K562 (cell line): ENCODE data around the gene KCNK3. TPM values are rescaled to one million over a fixed set of nuclear protein-coding genes. Genes with fewer than 3 reads are reported as not detected.

Experiments used
- BHLHE40 ChIP-seq: IDR thresholded peaks from 2 replicates; pipeline ENCODE4 v1.6.1; 2011; ENCODE audit warnings: low read length, improper control_type of control experiment
- GATAD2A ChIP-seq: fragments of 450-650 bp; IDR thresholded peaks from 2 replicates; pipeline ENCODE4 v1.6.1; 2017
- RBBP5 ChIP-seq: fragments of 200-600 bp; sonication (generic); IDR thresholded peaks from 2 replicates; pipeline ENCODE4 v1.6.1; 2012; ENCODE audit warnings: borderline replicate concordance, mild to moderate bottlenecking, low read length, control low read depth, inconsistent platforms; ENCODE audit not compliant: insufficient read depth, poor library complexity, severe bottlenecking
- ZBTB9 ChIP-seq: fragments of 450-650 bp; formaldehyde crosslinking; IDR thresholded peaks from 2 replicates; pipeline ENCODE4 v1.4.0; 2020; ENCODE audit warnings: mild to moderate bottlenecking, moderate library complexity
- polyA plus RNA-seq, 8 experiments: library from polyadenylated mRNA; depleted of rRNA in 4 of 8; stranded (reverse) in 5 of 8; unstranded in 3 of 8; fragments of >200 nt; fragmentation: Nextera tagmentation in 2 of 8; fragmentation: Illumina TruSeq in 1 of 8; extraction: Ambion mirVana in 2 of 8; extraction: Trizol in 1 of 8; gene quantifications; 2 replicates each; pipeline versions ENCODE4 v1.2.1 to v1.2.3, GENCODE V29; 2011 to 2014; ENCODE audit warnings: inconsistent platforms in 1 of 8, missing spikeins in 1 of 8
- total RNA-seq, 7 experiments: library from RNA; depleted of rRNA in 6 of 7; stranded (reverse); fragments of >200 nt in 6 of 7; fragmentation: Illumina TruSeq in 2 of 7; extraction: Trizol in 2 of 7; gene quantifications; 2 replicates each; pipeline versions ENCODE4 v1.2.1 to v1.2.3, GENCODE V29; 2011 to 2021; ENCODE audit warnings: low replicate concordance in 1 of 7
- TF ChIP-seq, protein P1 (sequence below): sonication (generic); formaldehyde crosslinking; IDR thresholded peaks from 2 replicates; pipeline ENCODE4 v1.8.0; 2023; ENCODE audit warnings: mild to moderate bottlenecking, missing genetic modification reagents
- TF ChIP-seq, protein P2 (sequence below): fragments of 450-650 bp; IDR thresholded peaks from 2 replicates; pipeline ENCODE4 v1.6.1; 2016; ENCODE audit warnings: mild to moderate bottlenecking, moderate library complexity

The KCNK3 gene
- total and polyA plus RNA-seq, 9 of the 15 experiments (the other 6 are each of a cell fraction or from before 2014, with no cell fraction given) = 0.01 to 0.20 (median 0.07) TPM; not detected in 5

DNA sequence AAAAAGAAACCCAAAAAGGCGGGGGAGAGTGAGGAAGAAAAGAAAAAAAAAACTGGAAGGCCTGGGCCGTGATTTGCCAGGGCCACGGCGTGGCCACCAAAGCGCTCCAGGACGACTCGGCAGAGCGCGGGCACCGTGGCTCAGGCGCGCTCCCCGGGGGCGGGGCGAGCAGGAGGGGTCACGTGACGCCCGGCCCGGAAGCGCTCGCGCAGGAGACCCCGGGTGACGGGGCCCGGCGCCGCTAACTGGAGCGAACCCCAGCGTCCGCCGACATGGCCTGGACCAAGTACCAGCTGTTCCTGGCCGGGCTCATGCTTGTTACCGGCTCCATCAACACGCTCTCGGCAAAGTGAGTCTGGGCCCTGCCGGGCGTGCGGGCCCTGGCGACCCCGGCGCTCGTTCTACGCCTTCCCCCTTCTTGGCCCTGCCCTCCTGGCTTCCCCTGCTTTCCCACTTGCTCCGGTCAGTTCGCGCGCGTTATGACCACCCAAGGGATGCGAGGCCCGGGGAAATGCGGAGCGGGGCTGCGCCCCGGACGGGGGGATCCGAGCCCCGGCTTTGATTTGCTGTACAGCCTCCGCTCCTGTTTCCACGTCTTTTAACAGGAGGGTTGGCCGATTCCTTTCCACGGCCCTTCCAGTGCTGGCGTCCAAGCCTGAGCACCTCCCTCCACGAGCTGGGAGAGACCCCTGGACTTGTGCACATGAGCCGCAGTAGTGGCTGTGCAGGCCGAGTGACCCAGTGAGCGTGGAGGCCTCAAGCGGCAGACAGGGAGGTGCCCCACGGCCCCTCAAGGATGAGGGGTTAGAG, 71.8 kb downstream of the KCNK3 start, which contains the start of gene SLC35F6 (continued):
- TF ChIP-seq, protein P1, sequence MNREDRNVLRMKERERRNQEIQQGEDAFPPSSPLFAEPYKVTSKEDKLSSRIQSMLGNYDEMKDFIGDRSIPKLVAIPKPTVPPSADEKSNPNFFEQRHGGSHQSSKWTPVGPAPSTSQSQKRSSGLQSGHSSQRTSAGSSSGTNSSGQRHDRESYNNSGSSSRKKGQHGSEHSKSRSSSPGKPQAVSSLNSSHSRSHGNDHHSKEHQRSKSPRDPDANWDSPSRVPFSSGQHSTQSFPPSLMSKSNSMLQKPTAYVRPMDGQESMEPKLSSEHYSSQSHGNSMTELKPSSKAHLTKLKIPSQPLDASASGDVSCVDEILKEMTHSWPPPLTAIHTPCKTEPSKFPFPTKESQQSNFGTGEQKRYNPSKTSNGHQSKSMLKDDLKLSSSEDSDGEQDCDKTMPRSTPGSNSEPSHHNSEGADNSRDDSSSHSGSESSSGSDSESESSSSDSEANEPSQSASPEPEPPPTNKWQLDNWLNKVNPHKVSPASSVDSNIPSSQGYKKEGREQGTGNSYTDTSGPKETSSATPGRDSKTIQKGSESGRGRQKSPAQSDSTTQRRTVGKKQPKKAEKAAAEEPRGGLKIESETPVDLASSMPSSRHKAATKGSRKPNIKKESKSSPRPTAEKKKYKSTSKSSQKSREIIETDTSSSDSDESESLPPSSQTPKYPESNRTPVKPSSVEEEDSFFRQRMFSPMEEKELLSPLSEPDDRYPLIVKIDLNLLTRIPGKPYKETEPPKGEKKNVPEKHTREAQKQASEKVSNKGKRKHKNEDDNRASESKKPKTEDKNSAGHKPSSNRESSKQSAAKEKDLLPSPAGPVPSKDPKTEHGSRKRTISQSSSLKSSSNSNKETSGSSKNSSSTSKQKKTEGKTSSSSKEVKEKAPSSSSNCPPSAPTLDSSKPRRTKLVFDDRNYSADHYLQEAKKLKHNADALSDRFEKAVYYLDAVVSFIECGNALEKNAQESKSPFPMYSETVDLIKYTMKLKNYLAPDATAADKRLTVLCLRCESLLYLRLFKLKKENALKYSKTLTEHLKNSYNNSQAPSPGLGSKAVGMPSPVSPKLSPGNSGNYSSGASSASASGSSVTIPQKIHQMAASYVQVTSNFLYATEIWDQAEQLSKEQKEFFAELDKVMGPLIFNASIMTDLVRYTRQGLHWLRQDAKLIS (CRISPR knock-in tag) = peak; percentile 66
- TF ChIP-seq GATAD2A (0 out of 2 replicates have a peak, but pooled peaks have one; percentile 33), BHLHE40 (peak; percentile 94), ZBTB9 (CRISPR knock-in tag) (peak; percentile 98), RBBP5 (peak; percentile 93)
- TF ChIP-seq, protein P2, sequence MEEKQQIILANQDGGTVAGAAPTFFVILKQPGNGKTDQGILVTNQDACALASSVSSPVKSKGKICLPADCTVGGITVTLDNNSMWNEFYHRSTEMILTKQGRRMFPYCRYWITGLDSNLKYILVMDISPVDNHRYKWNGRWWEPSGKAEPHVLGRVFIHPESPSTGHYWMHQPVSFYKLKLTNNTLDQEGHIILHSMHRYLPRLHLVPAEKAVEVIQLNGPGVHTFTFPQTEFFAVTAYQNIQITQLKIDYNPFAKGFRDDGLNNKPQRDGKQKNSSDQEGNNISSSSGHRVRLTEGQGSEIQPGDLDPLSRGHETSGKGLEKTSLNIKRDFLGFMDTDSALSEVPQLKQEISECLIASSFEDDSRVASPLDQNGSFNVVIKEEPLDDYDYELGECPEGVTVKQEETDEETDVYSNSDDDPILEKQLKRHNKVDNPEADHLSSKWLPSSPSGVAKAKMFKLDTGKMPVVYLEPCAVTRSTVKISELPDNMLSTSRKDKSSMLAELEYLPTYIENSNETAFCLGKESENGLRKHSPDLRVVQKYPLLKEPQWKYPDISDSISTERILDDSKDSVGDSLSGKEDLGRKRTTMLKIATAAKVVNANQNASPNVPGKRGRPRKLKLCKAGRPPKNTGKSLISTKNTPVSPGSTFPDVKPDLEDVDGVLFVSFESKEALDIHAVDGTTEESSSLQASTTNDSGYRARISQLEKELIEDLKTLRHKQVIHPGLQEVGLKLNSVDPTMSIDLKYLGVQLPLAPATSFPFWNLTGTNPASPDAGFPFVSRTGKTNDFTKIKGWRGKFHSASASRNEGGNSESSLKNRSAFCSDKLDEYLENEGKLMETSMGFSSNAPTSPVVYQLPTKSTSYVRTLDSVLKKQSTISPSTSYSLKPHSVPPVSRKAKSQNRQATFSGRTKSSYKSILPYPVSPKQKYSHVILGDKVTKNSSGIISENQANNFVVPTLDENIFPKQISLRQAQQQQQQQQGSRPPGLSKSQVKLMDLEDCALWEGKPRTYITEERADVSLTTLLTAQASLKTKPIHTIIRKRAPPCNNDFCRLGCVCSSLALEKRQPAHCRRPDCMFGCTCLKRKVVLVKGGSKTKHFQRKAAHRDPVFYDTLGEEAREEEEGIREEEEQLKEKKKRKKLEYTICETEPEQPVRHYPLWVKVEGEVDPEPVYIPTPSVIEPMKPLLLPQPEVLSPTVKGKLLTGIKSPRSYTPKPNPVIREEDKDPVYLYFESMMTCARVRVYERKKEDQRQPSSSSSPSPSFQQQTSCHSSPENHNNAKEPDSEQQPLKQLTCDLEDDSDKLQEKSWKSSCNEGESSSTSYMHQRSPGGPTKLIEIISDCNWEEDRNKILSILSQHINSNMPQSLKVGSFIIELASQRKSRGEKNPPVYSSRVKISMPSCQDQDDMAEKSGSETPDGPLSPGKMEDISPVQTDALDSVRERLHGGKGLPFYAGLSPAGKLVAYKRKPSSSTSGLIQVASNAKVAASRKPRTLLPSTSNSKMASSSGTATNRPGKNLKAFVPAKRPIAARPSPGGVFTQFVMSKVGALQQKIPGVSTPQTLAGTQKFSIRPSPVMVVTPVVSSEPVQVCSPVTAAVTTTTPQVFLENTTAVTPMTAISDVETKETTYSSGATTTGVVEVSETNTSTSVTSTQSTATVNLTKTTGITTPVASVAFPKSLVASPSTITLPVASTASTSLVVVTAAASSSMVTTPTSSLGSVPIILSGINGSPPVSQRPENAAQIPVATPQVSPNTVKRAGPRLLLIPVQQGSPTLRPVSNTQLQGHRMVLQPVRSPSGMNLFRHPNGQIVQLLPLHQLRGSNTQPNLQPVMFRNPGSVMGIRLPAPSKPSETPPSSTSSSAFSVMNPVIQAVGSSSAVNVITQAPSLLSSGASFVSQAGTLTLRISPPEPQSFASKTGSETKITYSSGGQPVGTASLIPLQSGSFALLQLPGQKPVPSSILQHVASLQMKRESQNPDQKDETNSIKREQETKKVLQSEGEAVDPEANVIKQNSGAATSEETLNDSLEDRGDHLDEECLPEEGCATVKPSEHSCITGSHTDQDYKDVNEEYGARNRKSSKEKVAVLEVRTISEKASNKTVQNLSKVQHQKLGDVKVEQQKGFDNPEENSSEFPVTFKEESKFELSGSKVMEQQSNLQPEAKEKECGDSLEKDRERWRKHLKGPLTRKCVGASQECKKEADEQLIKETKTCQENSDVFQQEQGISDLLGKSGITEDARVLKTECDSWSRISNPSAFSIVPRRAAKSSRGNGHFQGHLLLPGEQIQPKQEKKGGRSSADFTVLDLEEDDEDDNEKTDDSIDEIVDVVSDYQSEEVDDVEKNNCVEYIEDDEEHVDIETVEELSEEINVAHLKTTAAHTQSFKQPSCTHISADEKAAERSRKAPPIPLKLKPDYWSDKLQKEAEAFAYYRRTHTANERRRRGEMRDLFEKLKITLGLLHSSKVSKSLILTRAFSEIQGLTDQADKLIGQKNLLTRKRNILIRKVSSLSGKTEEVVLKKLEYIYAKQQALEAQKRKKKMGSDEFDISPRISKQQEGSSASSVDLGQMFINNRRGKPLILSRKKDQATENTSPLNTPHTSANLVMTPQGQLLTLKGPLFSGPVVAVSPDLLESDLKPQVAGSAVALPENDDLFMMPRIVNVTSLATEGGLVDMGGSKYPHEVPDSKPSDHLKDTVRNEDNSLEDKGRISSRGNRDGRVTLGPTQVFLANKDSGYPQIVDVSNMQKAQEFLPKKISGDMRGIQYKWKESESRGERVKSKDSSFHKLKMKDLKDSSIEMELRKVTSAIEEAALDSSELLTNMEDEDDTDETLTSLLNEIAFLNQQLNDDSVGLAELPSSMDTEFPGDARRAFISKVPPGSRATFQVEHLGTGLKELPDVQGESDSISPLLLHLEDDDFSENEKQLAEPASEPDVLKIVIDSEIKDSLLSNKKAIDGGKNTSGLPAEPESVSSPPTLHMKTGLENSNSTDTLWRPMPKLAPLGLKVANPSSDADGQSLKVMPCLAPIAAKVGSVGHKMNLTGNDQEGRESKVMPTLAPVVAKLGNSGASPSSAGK = peak; percentile 63; the same call in 1 of the 2 replicates
